ENCODE results near the gene CGNL1. TPM values are rescaled to one million over a fixed set of nuclear protein-coding genes. Genes with fewer than 3 reads are reported as not detected.

Gene CGNL1
- total and polyA plus RNA-seq, 11 donors = 3.8 to 40.0 (median 23.4) TPM

GRCh38 chr15:57444877-57445513 lies 68.7 kb downstream of the CGNL1 start:
- Histone ChIP-seq H3K4me1 (peaks cover 0 to 28% (median 12%) of the 10 kb centered on the region in 12 donors), H3K36me3 (peaks cover 0 to 24% (median 0%) of the 10 kb centered on the region in 9 donors), H3K9me3 (no peaks in the 10 kb centered on the region), H3K4me3 (no peak overlapping the region), H3K27ac (no peak overlapping the region), H3K27me3 (no peaks in the 10 kb centered on the region)
- intact Hi-C loops (cut with DNase I) = loop anchor here in 1 of 10 donors (10.0 kb wide), 1 partner anchor 50 kb away; no protein-coding TSS in a partner anchor
- DNase-seq (no peak), ATAC-seq (peak in 2 of 4 donors; percentile 25 to 40)
- TF ChIP-seq CTCF (IDR thresholded peaks at IDR 0.05) (no peak), POLR2A (IDR thresholded peaks at IDR 0.05) (no peak)
- WGBS, 4 donors = 52 to 59% (median 56%) methylated on average over 5 of the region's 5 CpGs

- Histone ChIP-seq H3K9me3 (no peaks in the 10 kb centered on the region), H3K27me3 (no peaks in the 10 kb centered on the region), H3K4me3 (no peak overlapping the region), H3K27ac (no peak overlapping the region), H3K36me3 (peaks cover 0 to 24% (median 0%) of the 10 kb centered on the region in 9 donors), H3K4me1 (peaks cover 0 to 20% (median 8%) of the 10 kb centered on the region in 12 donors)
- intact Hi-C loops (cut with DNase I) = loop anchor here in 1 of 10 donors (10.0 kb wide), 1 partner anchor 51 kb away; no protein-coding TSS in a partner anchor
- ATAC-seq = no peak
- TF ChIP-seq CTCF (IDR thresholded peaks at IDR 0.05) = no peak
- TF ChIP-seq POLR2A (IDR thresholded peaks at IDR 0.05) = no peak
- 75 to 85% (median 81%) methylated on average over 1 of the region's 1 CpG for WGBS, 4 donors
- DNase-seq = no peak
Observed at GRCh38 chr15:57445872-57446271, 69.6 kb downstream of the CGNL1 start.

- Histone ChIP-seq H3K4me1 (peaks cover 0 to 15% (median 7%) of the 10 kb centered on the region in 12 donors), H3K27me3 (no peaks in the 10 kb centered on the region), H3K27ac (no peak overlapping the region), H3K4me3 (no peak overlapping the region), H3K36me3 (peaks cover 0 to 27% (median 0%) of the 10 kb centered on the region in 9 donors), H3K9me3 (no peaks in the 10 kb centered on the region)
- TF ChIP-seq POLR2A (IDR thresholded peaks at IDR 0.05) = no peak
- TF ChIP-seq CTCF (IDR thresholded peaks at IDR 0.05) = no peak
- DNase-seq = no peak
- 82 to 88% (median 85%) methylated on average over 3 of the region's 3 CpGs for WGBS, 4 donors
- no peak for ATAC-seq
- intact Hi-C loops (cut with DNase I) = loop anchor here in 1 of 10 donors (10.0 kb wide), 1 partner anchor 52 kb away; no protein-coding TSS in a partner anchor
Observed at GRCh38 chr15:57446393-57446792, 70.1 kb downstream of the CGNL1 start.

- ATAC-seq (no peak), DNase-seq (no peak)
- peaks cover 0 to 40% (median 0%) of the 10 kb centered on the region in 9 donors for H3K36me3 ChIP-seq
- no peaks in the 10 kb centered on the region for H3K9me3 ChIP-seq
- TF ChIP-seq CTCF (IDR thresholded peaks at IDR 0.05) = no peak
- no peak for TF ChIP-seq POLR2A (IDR thresholded peaks at IDR 0.05)
- no peak overlapping the region for H3K4me3 ChIP-seq
- no peak overlapping the region for H3K27ac ChIP-seq
- H3K4me1 ChIP-seq = no peaks in the 10 kb centered on the region
- intact Hi-C loops (cut with DNase I) = no loop called here
- H3K27me3 ChIP-seq = no peaks in the 10 kb centered on the region
Observed at GRCh38 chr15:57451555-57451954, 75.2 kb downstream of the CGNL1 start.
